HepG2 (cell line): Measurements from ENCODE around the gene GBA2. TPM values are rescaled to one million over a fixed set of nuclear protein-coding genes. Genes with fewer than 3 reads are reported as not detected.

Experiments used
- ATAC-seq: fragments of 200-7000 bp; cut with Tn5 transposase; 3 replicates; pipeline ENCODE4 v1.9.1; 2020; ENCODE audit warnings: mild to moderate bottlenecking, moderate library complexity
- BruUV-seq: library from RNA; stranded (reverse); fragments of 400-500 nt; replicated peaks from 2 replicates; lab custom pipeline; 2021; lab: Mats Ljungman, UMichigan
- CTCF ChIA-PET: fragments of 300-600 bp; formaldehyde crosslinking; extraction: SDS; loops from one replicate; lab custom pipeline; 2021; ENCODE audit warnings: low total read pairs, inconsistent platforms, low intra/inter-chr PET ratio; lab: Yijun Ruan, JAX
- POLR2A ChIA-PET: fragments of 350-600 bp; sonication (Branson Sonifier 250); formaldehyde crosslinking; loops from one replicate; lab custom pipeline; 2020; ENCODE audit warnings: antibody characterized with exemption, inconsistent platforms; lab: Yijun Ruan, JAX
- DNase-seq: peaks from one replicate; pipeline ENCODE4 v3.0.0-alpha.2; 2015; ENCODE audit warnings: low spot score
- FAIRE-seq: peaks from 3 replicates; lab custom pipeline; 2011; peaks lifted over from hg19 to GRCh38; lab: Jason Lieb, UNC
- H2AFZ ChIP-seq: one replicate; pipeline ENCODE4 v1.6.1; 2011; ENCODE audit warnings: low read length, inconsistent platforms
- H3K27ac ChIP-seq: fragments of 300-600 bp; 3 replicates; pipeline ENCODE4 v1.8.0; 2011; ENCODE audit warnings: mixed run types, mild to moderate bottlenecking, mixed read lengths, low read length, inconsistent platforms; ENCODE audit not compliant: insufficient read depth; ENCODE audit errors: extremely low read length
- H3K27me3 ChIP-seq, 2 experiments: fragments of 200-600 bp in 1 of 2; 2 replicates in 1 of 2; 3 replicates in 1 of 2; pipeline versions ENCODE4 v1.6.0 to v1.8.0; 2011; ENCODE audit warnings: low read length in 2 of 2, mild to moderate bottlenecking in 2 of 2, moderate library complexity in 2 of 2, inconsistent platforms in 1 of 2; ENCODE audit not compliant: insufficient read depth in 2 of 2, control insufficient read depth in 1 of 2
- H3K36me3 ChIP-seq, 2 experiments: fragments of 200-600 bp in 1 of 2; replicated peaks in 1 of 2; 2 replicates in 1 of 2; 3 replicates in 1 of 2; pipeline versions ENCODE4 v1.5.1 to v1.8.0; 2011; ENCODE audit warnings: low read length in 2 of 2, inconsistent platforms in 1 of 2; ENCODE audit not compliant: insufficient read depth in 2 of 2, control insufficient read depth in 1 of 2
- H3K4me1 ChIP-seq: 2 replicates; pipeline ENCODE4 v1.5.1; 2012; ENCODE audit warnings: low read length, inconsistent platforms; ENCODE audit not compliant: insufficient read depth
- H3K4me2 ChIP-seq: 2 replicates; pipeline ENCODE4 v1.6.0; 2011; ENCODE audit warnings: low read depth, low read length, inconsistent platforms
- H3K4me3 ChIP-seq, 3 experiments: fragments of 200-600 bp in 1 of 3; sonication (generic), shearing (Covaris generic) in 1 of 3; replicated peaks in 1 of 3; 2 replicates each; pipeline ENCODE4 v1.5.1; 2011 to 2016; ENCODE audit warnings: low read length in 3 of 3, inconsistent platforms in 2 of 3, low read depth in 2 of 3, mild to moderate bottlenecking in 2 of 3, control low read depth in 1 of 3, mixed read lengths in 1 of 3; ENCODE audit not compliant: insufficient read depth in 1 of 3
- H3K79me2 ChIP-seq: one replicate; pipeline ENCODE4 v1.6.1; 2011; ENCODE audit warnings: low read length, inconsistent platforms; ENCODE audit not compliant: insufficient read depth
- H3K9ac ChIP-seq: 2 replicates; pipeline ENCODE4 v1.6.0; 2011; ENCODE audit warnings: mild to moderate bottlenecking, low read depth, low read length, inconsistent platforms; ENCODE audit not compliant: insufficient read depth
- H3K9me3 ChIP-seq: 2 replicates; pipeline ENCODE4 v1.5.1; 2012; ENCODE audit warnings: mild to moderate bottlenecking, low read length
- H4K20me1 ChIP-seq: 2 replicates; pipeline ENCODE4 v1.6.0; 2011; ENCODE audit warnings: inconsistent platforms, mild to moderate bottlenecking, low read length, moderate library complexity; ENCODE audit not compliant: insufficient read depth
- ATF3 ChIP-seq: sonication (generic); formaldehyde crosslinking; IDR thresholded peaks from 2 replicates; pipeline ENCODE4 v1.4.0; 2020; ENCODE audit warnings: missing genetic modification reagents
- CREB3 ChIP-seq: sonication (generic); formaldehyde crosslinking; IDR thresholded peaks from 2 replicates; pipeline ENCODE4 v1.5.0; 2020; ENCODE audit warnings: missing genetic modification reagents
- EP300 ChIP-seq, 3 experiments: sonication (generic) in 1 of 3; formaldehyde crosslinking in 1 of 3; IDR thresholded peaks; 2 replicates each; pipeline versions ENCODE4 v1.5.1 to v1.6.1; 2011 to 2020; ENCODE audit warnings: low read depth in 2 of 3, low read length in 2 of 3, borderline replicate concordance in 1 of 3, improper control_type of control experiment in 1 of 3, mild to moderate bottlenecking in 1 of 3, missing genetic modification reagents in 1 of 3, moderate library complexity in 1 of 3
- FOXK2 ChIP-seq: fragments of 450-650 bp; IDR thresholded peaks from 2 replicates; pipeline ENCODE4 v1.6.1; 2016
- FOXM1 ChIP-seq: sonication (generic); formaldehyde crosslinking; IDR thresholded peaks from 2 replicates; pipeline ENCODE4 v1.5.0; 2020; ENCODE audit warnings: missing genetic modification reagents
- KAT8 ChIP-seq: IDR thresholded peaks from 2 replicates; pipeline ENCODE4 v1.6.1; 2016; ENCODE audit warnings: missing genetic modification reagents, missing compliant biosample characterization
- PLRG1 ChIP-seq: fragments of 450-650 bp; conservative IDR thresholded peaks from 2 replicates; pipeline ENCODE4 v1.6.1; 2016
- SMARCC2 ChIP-seq: fragments of 450-650 bp; IDR thresholded peaks from 2 replicates; pipeline ENCODE4 v1.6.1; 2017; ENCODE audit warnings: antibody characterized with exemption, mild to moderate bottlenecking
- THAP9 ChIP-seq: sonication (generic); formaldehyde crosslinking; IDR thresholded peaks from 2 replicates; pipeline ENCODE4; 2020; ENCODE audit warnings: missing genetic modification reagents, mild to moderate bottlenecking, borderline replicate concordance
- ZNF101 ChIP-seq: sonication (generic); formaldehyde crosslinking; IDR thresholded peaks from 2 replicates; pipeline ENCODE4 v1.4.0; 2020; ENCODE audit warnings: mild to moderate bottlenecking, low read depth, missing genetic modification reagents, borderline replicate concordance
- WGBS: methylation state at CpG from one replicate; pipeline ENCODE4 v1.1.6; 2017; ENCODE audit warnings: low lambda C conversion rate; 5-methylcytosine and 5-hydroxymethylcytosine counted together
- in situ Hi-C: cut with HindIII; loops from 2 replicates; pipeline ENCODE4 v1.10.0; 2017; ENCODE audit warnings: low pct_unique_long_range_greater_than_20kb; ENCODE audit not compliant: extremely low pct_ligation_motif_present
- intact Hi-C: fragments of 100-400 bp; cut with micrococcal nuclease; formaldehyde crosslinking; loops from one replicate; pipeline ENCODE4 v1.10.0; 2022; ENCODE audit not compliant: unreplicated experiment
- polyA plus RNA-seq, 8 experiments: library from polyadenylated mRNA; depleted of rRNA in 3 of 8; stranded (reverse) in 7 of 8; unstranded in 1 of 8; fragments of >200 nt; fragmentation: Illumina TruSeq in 4 of 8; extraction: Trizol in 4 of 8; gene quantifications; 2 replicates each; pipeline versions ENCODE4 v1.2.1 to v1.2.3, GENCODE V29; 2011 to 2016; ENCODE audit warnings: low read depth in 4 of 8, missing spikeins in 1 of 8, mixed read lengths in 1 of 8; ENCODE audit not compliant: insufficient read depth in 1 of 8
- total RNA-seq, 5 experiments: library from RNA; depleted of rRNA; stranded (reverse); fragments of >200 nt; fragmentation: Illumina TruSeq; extraction: Trizol; gene quantifications; 2 replicates each; pipeline ENCODE4 v1.2.3, GENCODE V29; 2016; ENCODE audit warnings: low read depth in 1 of 5

Gene GBA2
- total and polyA plus RNA-seq, 2 of the 13 experiments (the other 11 are each of a cell fraction or from before 2014, with no cell fraction given) = 37.5 to 86.1 TPM

DNA sequence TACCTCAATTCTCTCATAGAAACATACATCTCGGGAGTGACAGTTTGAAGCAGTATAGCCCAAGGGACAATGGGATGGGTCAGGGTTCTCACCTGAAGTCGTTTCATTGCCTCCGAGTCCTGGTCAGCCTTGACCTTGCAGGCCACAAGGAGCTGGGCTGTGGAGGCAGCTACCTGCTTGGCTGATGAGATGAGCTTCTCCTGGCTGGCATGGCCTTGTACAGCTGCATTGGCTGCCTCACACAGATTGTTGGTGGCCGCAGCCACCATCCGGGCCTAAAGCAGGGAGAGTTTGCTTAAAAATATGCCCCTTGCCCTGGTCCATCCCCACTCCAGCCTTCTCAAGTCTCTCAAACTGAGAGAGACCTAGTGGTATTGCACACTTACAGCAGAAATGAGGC, 50.8 kb downstream of the GBA2 start:
- H3K4me3 ChIP-seq = no peak overlapping the region
- no peak overlapping the region for H3K9ac ChIP-seq
- no peak for ATAC-seq
- BruUV-seq = no TSS peak
- WGBS = no CpG with 5 or more reads among the region's 5 CpGs
- no peak for FAIRE-seq
- TF ChIP-seq FOXK2 (no peak), ZNF101 (CRISPR knock-in tag) (no peak), KAT8 (CRISPR knock-in tag) (no peak), EP300 (IDR thresholded peaks at IDR 0.05; ENCODE audit: low read depth in 2 of 2, low read length in 2 of 2) (no peak), EP300 (CRISPR knock-in tag; IDR thresholded peaks at IDR 0.05; ENCODE audit: borderline replicate concordance) (no peak), CREB3 (no peak), FOXM1 (CRISPR knock-in tag) (no peak), SMARCC2 (no peak), PLRG1 (no peak), THAP9 (CRISPR knock-in tag) (no peak), ATF3 (no peak)
- in situ Hi-C loops = loop anchor here (5.0 kb wide), 1 partner anchor 36 kb away; no protein-coding TSS in a partner anchor
- H2AFZ ChIP-seq = no peak overlapping the region
- H3K79me2 ChIP-seq = no peaks in the 10 kb centered on the region
- no peaks in the 10 kb centered on the region for H3K9me3 ChIP-seq
- H3K4me1 ChIP-seq = peaks cover 17% of the 10 kb centered on the region
- H3K27me3 ChIP-seq = no peaks in the 10 kb centered on the region
- H4K20me1 ChIP-seq = no peaks in the 10 kb centered on the region
- POLR2A ChIA-PET = interaction anchor here (1.7 kb wide), 1 partner anchor 34 kb away, joined by 5 read pairs; the partner anchor contains the start of genes CREB3 and TLN1
- intact Hi-C loops = loop anchor here (10.0 kb wide), 1 partner anchor 53 kb away; no protein-coding TSS in a partner anchor
- no peak for DNase-seq
- CTCF ChIA-PET = no interaction called here
- H3K4me2 ChIP-seq = no peak overlapping the region
- peaks cover 31 to 63% of the 10 kb centered on the region in 2 experiments for H3K36me3 ChIP-seq
- no peak overlapping the region for H3K27ac ChIP-seq
